ENCODE data around the gene TMEM121.
"Not testable (repeated sequence)": the region's sequence is repeated elsewhere in the genome, so short reads cannot be mapped to it uniquely, and the experiment has no call there.

Gene TMEM121

DNA sequence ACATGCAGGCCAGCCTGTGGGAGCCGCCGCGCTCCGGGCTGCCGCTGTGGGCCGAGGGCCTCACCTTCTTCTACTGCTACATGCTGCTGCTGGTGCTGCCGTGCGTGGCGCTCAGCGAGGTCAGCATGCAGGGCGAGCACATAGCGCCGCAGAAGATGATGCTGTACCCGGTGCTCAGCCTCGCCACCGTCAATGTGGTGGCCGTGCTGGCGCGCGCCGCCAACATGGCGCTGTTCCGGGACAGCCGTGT is 2.9 kb downstream of the TMEM121 start:
- no peak for FAIRE-seq

DNA sequence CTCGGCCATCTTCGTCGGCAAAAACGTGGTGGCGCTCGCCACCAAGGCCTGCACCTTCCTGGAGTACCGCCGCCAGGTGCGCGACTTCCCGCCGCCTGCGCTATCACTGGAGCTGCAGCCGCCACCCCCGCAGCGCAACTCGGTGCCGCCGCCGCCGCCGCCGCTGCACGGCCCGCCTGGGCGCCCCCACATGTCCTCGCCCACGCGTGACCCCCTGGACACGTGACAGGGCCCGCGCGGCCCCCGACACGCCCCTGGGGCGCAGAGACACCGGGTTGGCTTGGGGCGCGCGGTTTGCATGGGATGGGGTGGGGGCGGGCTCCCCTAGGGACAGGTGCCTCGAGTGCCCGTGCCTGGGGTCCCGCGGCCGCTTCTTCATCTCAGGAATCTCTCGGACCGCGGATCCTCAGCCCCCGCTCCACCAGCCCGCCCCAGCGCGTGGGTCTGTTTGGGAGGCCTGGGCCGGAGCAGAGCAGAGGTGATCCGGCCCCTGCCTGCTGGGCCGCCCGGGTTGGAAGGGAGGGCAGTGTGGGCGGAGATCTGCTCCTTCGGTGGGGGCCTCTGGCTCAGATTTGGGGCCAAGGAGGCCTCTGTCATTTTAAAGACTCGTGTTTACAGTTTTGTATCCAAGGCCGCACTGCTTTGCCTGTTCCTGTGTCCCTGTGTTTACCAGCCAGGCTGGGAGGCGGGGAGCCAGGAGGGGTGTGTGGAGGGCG is 3.3 kb downstream of the TMEM121 start:
- no peak for FAIRE-seq

DNA sequence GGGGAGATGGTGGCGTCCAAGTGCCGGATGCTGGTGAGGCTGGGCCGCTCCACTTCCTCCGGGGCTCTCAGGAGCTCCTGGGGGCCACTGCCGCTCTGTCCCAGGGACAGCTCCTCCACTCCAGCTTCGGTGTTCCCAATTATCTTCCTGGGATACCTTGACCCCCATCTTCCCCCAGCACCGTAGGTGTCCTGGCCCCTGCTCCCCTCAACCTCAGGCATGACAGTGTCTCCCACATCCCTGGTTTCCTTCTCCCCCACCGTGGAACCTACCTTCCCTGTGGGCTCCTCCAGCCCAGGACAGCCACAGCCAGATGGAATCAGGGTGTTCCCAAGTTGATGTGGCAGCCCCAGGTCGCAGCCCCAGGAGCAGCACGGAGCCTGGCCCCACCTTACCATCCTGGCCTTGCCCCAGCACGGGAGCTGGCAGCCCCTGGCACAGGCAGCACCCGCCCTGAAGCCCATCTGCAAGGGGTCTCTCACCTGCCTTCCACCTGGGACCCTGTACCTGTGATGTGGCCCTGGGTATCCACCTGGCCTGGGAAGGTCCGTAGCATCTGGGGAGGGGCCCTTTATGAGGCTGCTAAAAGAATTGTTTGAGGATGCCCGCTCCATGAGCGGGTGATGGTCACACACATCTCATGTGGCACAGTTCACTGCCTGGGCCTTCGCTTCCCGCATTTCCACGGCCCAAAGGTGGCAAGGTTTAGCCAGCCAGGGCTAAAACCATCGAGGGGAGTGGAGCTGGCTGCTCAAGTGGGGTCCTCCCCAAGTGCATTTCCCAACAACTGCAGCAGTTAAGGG is 4.1 kb downstream of the TMEM121 start:
- FAIRE-seq: no peak

DNA sequence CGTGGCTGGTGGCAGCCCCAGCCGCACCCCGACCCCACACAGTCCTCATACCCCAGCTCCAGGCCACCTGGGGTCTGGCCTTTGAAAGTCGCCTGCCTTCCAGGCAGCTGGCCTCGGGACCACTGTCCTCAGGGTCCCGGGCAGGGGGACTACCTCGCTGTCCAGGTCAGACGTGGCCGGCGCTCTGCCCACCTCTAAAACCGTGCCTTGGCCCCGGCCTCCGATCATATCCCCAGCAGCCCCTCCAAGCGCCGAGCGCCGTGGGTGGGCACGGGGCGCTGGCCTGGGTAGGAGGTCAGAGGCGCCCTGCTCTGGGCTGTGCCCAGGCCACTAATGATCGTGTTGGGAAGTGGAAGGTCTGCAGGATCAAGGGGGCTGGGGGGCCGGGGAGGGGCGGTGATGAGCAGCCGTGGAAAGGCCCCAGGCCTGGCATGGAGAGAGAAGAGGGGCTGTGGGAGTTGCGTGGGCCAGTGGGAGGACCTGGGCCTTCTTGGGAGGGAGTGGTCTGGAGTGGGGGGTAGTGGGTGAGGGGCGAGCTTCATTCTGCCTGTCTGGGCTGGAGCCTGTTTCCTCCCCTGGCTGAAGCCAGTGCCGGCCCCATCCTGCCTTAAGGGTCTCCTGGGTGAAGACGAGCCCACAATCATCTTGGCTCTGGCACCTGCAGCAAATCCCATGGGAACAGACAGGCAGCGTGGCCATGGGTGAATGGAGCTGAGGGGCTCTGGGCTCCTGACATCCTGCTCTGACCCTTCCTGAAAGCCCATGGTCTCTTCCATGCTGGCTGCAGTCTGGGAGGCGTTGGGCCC is 4.9 kb downstream of the TMEM121 start:
- no peak for FAIRE-seq

GRCh38 chr14:105531894-105532623 is 5.7 kb downstream of the TMEM121 start:
- FAIRE-seq: no peak

- FAIRE-seq: no peak
These were observed 6.4 kb downstream of the TMEM121 start for GRCh38 chr14:105532735-105533141.

DNA sequence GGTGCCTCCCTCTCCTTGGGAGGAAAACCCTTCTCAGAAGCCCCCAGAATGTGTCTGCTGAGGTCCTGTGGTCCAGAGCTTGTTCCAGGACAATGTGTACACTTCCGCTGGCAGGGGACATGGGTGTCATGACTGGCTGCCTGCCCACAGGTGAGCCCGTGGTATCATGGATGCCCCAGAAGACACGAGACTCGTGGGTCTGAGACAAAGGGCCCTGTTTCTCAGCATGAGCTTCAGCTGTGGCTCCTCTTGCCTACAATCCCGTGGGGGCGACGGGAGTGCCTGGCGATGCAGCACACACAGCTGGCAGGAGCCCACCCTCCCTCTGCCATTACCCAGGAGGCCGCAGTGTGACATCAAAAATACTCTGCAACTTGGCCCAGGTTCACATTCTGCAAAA is 7.0 kb downstream of the TMEM121 start:
- no peak for FAIRE-seq

- FAIRE-seq: no peak
These were observed 7.6 kb downstream of the TMEM121 start for GRCh38 chr14:105533811-105534498.

DNA sequence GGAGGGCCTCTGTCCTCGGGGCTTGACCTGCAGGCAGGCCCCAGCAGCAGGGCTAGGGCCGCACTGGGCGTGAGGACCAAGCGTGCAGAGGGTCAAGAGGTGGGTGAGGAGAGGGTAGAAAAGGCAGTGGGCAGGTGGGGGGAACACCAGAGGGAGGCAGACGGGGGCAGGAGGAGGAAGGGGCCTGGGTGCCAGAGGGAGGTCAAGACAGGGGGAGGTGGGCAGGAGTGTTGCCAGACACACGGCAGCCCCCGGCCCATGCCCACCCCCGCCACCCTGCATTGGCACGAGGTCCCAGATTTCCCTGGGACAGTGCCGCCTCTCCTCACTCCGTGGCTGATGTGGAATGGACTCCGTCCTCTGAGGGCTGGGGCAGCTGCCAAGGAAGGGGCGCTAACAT is 8.2 kb downstream of the TMEM121 start:
- no peak for FAIRE-seq

- no peak for FAIRE-seq
These were observed 9.7 kb downstream of the TMEM121 start for GRCh38 chr14:105536051-105536450.

- no peak for FAIRE-seq
These were observed 10.6 kb downstream of the TMEM121 start for GRCh38 chr14:105536691-105537579.

DNA sequence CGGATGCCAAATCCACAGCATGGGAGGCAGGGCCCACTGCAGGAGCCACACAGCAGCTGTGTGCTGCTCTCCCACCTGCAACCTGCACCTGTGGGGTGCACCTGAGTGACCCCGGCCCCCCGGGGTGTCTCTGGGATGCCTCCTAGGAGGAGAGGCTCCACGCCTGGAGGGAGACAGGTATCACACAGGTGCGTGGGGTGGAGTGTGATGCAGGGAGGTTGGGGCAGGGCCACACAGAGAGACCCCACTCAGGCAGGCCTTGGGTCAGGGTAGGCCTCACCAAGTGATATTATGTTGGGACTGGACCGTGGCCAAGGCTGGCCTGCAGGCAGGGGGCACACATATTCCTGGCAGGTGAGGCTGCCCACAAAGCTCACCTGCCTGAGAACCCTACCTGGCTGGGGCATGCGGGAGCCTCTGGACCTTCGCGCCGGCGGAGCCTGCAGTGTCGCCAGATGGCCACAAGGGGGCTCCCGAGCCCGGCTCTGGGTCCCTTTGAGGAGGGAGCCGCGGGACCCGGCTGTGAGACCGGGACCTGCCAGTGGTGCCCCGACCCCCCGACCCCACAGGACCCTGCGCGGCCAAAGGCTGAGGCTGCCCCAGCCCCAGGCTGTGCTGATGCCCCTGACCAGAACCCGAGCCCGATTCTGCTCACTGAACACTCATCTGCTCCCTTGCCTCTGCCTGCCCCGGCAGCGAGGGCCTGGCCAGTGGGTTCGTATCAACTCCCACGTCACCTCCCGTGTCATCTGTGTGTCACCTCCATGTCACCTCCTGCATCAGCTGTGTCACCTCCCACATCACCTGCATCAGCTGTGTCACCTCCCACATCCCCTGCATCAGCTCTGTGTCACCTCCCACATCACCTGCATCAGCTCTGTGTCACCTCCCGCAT is 11.4 kb downstream of the TMEM121 start:
- no peak for FAIRE-seq

GRCh38 chr14:105538481-105539049 is 12.2 kb downstream of the TMEM121 start:
- FAIRE-seq: no peak

GRCh38 chr14:105540811-105541210 is 14.4 kb downstream of the TMEM121 start:
- no peak for FAIRE-seq

DNA sequence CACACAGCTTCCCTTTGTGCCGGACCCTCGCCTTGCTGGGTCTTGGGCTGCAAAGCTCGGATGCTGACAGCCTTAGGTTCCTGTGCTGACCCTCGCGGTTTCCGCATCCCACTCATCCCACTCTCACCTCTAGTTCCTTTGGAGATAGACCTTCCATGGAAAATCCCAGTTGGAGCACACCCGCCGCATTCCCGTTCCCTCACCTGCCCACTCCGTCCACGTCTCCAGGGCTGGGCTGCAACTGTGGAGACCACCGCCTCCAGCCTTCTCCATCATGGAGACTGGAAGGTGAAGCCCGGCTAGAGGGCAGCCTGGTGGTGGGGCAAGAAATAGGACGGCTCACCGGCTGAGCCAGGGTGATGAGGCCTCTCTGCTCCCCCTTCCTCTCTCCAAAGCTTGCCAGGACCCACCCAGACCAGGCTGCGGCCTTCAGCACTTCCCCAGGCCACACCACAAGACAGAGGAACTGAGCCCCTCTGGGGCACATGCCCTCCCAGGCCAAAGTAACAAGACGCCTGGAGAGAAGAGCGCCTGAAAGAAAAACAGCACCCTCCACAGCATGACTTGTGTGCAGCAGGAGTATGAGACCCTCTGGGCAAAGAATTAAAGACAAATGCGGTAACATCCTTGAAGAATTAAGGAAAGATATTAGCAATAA is 15.0 kb downstream of the TMEM121 start:
- FAIRE-seq: no peak

GRCh38 chr14:105545676-105546075 is 19.3 kb downstream of the TMEM121 start:
- not testable (repeated sequence) for FAIRE-seq

- FAIRE-seq: not testable (repeated sequence)
These were observed 20.0 kb downstream of the TMEM121 start for GRCh38 chr14:105546410-105546809.

DNA sequence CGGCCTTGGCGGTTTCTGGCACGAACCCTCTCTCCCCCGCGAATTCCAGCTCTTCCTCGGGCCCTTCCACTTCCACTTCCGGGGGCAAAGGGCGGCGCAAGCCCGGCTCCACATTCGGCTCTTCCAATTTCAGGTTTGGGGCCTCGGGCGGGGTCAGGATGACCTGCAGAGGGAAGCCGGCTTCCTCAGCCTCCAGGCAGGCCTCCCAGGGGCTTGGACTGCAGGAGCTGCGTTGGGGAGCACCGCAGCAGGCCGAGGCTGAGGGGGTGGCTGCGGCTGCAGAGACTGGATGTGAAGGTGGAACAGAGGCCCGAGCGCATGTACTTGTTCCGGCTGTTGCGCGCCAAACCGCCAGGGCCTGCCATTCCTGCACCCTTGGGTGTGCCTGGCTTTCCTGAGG is 20.7 kb downstream of the TMEM121 start:
- not testable (repeated sequence) for FAIRE-seq

DNA sequence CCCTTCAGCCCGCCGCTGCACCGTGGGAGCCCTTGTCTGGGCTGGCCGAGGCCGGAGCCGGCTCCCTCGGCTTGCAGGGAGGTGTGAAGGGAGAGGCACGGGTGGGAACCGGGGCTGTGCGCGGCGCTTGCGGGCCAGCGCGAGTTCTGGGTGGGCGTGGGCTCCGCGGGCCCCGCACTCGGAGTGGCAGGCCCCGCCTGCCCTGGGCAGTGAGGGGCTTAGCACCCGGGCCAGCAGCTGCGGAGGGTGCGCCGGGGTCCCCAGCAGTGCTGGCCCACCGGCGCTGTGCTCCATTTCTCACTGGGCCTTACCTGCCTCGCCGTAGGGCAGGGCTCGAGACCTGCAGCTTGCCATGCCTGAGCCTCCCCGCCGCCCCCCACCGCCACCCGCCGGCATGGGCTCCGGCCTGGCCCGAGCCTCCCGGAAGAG is 21.4 kb downstream of the TMEM121 start:
- FAIRE-seq: no peak
